ENCODE measurements around the gene CR2.
"Not testable (repeated sequence)": the region's sequence is repeated elsewhere in the genome, so short reads cannot be mapped to it uniquely, and the experiment has no call there.

The CR2 gene

DNA sequence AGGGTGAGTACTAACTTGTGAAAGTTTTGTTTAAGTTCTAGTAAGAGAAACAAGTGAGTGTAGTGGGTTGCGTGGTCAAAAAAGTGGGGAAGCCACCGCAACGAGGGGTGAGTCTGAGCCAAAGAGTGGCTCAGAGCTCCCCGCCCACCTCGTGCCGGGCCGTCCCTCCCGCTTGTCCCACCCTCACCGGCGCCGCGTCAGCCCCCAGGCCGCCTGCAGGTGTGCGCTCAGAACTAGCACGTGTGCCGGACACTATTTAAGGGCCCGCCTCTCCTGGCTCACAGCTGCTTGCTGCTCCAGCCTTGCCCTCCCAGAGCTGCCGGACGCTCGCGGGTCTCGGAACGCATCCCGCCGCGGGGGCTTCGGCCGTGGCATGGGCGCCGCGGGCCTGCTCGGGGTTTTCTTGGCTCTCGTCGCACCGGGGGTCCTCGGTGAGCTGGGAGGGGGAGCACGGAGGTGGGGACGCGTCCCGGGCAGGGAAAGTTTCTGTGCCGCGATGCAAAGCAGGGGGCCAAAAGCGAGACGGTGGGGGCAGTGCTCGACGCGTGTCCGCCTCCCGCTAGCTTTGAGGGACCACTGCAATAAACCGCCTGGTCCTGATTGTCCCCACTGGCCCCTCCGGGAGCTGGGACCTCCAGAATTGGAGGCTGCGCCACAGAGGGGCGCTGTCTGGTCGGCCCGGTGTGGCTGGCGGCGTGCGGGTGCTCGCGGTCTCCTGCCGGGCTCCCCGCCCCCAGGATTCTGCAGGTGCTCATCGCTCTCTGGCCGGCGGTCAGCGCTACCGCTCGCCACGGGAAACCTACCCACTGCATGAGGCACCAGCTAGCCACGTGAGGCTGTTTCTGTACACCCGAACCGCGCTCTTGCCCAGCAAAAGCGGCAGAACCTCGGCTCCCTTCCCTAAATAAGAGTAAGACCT is at the start of gene CR2:
TSS of gene CR2 (plus strand) at position 283 of the 919 bp plus-strand sequence. CDS start at position 374, 91 bp downstream.
- peak; percentile 48 for DNase-seq

- DNase-seq: no peak
Observed at GRCh38 chr1:207404849-207405525, 49.1 kb upstream of the CR2 start.

DNA sequence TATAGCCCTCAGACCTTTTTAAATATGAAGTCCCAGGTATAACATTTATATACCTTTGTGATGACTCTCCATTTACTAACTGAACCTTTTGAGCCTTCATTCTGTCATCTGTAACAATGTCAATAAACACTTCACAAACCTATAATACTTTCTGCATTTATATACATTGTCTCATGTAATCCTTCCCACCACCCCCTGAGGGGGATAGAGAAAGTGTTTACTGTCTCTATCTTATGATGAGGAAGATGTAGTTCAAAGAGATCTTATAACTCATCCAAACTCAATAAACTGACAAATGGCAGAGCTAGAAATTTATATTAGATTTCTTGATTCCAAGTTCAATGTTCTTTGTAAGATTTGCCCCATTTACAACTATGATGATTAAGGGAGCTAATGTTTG is 48.3 kb upstream of the CR2 start:
- DNase-seq: no peak

DNA sequence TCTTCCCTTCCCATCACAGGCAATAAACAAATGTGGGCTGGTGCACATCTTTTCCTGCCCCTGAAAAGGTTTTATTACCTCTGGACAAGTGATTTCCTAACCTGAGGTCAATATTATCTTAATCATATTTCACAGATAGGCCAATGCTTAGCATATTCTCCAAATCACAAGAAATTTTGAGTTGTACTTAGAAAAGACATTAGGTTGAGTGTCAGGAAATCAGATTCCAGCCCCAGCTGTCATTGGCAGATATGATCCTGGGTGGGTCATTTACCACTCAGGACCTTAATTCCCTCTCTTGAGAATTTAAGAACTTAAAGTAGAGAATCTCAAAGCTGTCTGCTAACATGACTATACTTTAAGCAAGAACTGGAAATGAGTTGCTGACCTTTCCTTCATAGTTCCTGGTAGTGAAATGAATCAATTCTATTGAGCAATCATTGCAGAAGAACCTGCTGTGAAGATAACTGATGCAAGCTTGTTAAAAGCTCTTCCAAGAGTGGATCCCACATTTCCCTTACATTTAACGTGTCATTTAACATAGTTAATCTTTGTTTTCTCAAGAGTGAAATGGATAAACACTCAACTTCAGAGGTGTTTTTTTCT is 46.4 kb upstream of the CR2 start:
- no peak for DNase-seq

DNA sequence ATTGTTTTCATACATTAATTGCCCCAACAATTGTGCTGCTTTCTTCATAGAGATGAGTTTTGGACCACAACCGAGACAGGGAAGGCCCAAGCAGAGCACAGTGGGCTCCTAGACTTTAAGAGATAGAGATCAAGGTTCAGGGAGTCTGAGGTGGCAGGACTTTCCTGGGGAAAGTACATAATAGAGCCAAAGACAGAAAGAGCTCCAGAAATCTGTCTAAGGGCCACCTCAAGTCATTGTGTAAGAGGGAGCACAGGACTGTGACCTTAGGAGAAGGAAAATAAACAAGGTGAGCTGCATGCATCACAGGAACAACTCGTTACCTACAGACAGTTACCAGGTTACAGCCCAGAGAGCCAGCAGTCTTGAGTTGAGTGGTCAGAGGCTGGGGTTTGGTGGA is 41.3 kb upstream of the CR2 start:
- DNase-seq: no peak

DNA sequence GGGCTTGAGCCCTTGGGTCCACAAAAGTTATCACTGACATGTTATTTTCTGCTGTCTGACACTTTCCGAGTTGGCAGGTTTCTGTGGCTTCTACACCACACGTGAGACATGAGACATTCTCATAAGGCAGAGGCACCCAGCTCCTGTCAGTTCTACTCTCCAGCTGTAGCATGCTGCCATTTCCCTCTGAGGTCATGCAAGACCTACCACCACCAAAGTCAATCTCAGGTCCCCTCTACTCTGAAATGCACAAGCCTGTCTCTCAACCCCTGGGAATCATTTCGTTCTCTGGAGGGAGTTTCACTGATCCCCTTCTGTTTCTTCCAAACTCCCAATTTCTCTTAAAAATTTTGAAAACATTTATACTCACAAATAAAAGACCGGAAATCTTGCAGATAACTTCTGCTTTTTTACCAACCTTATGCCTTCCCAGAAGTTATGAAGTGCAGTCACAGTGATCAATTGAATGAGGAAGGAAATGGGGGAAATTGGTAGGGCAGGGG is 39.5 kb upstream of the CR2 start:
- no peak for DNase-seq

GRCh38 chr1:207417076-207417475 is 37.1 kb upstream of the CR2 start:
- no peak for DNase-seq

GRCh38 chr1:207418351-207418750 is 35.8 kb upstream of the CR2 start:
- DNase-seq: no peak

DNA sequence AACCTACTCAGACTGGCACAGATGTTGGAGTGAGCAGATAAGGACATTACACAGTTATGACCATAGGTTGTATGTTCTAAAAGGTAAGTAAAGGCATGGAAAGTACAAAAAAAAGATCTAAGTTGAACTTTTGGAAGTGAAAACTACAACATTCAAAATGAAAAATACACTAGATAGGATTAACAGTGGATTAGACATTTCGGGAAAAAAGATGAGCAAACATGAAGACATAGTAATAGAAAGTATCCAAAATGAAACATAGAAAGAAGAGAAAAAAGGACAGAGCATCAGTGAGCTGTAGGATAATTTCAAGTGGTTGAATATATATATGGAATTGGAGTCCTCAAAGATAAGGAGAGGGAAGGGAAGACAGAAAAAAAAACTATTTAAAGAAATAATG is 34.0 kb upstream of the CR2 start:
- DNase-seq: no peak

DNA sequence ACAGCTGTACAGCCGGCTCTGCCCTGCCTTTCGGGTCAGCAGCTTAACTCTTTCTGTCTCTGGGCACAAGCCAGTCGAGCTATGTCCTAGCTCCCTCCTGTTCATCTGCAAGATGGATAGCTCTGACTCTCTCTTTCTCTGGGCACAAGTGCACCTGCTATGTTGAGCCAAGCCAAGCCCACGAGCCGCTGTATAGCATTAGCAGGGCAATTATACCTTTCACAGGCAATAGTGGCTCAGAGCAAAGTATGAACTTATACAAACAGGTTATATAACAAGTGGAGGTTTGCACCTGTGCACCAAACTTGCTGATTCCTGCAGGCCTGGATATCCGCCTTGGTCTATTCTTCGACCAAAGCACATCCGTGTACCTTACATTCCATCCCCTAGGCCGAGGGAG is 33.0 kb upstream of the CR2 start:
- DNase-seq: no peak

DNA sequence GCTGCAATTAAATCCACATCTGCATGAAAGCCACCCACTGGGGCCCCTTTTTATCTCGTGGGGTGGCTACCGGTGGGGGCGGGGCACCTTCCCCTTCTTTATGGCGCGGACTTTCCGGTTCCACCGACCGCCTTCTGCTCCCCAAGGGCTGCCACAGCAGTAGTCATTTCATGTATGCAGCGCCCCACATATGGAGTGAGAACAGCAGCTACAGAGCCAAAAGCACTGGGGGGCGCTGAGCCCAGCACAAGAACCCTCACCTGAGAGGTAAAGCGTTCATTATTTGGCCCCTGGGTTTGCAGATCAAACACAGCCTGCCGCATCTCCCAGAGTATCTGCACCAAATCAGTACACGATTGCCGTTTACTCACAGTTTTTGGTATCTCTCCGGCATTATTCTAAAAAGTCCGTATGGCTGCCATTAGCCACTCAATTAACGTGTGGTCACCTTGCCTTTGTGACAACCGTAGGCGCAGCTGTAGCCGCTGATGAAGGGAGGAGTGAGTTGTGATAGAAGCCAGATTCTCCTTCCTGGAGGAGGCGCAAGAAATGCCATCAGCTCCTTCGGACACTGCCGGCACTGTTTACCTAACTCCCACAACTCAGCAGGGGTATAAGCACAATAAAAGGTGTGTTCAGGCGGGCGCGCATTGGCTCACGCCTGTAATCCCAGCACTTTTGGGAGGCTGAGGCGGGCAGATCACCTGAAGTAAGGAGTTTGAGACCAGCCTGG is 30.4 kb upstream of the CR2 start:
- DNase-seq: no peak

- DNase-seq: no peak
Observed at GRCh38 chr1:207424570-207425131, 29.5 kb upstream of the CR2 start.

- DNase-seq: no peak
Observed at GRCh38 chr1:207427832-207428585, 26.1 kb upstream of the CR2 start.

DNA sequence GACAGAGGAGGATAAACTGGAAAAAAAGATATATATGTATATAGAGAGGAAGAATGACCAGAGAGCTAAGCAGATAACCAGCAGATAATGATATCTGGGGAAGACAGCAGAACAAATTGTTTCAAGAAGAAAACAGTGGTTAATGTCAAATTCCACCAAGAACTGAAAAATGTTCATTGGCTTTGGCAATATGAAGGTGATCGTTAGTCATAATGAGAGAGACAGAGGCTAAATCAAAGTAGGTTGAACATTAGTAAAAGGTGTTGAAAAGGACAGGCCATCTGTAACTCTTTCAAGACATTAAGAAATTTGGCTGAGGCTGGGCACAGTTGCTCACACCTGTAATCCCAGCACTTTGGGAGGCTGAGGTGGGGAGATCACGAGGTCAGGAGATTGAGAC is 25.3 kb upstream of the CR2 start:
- DNase-seq: no peak

DNA sequence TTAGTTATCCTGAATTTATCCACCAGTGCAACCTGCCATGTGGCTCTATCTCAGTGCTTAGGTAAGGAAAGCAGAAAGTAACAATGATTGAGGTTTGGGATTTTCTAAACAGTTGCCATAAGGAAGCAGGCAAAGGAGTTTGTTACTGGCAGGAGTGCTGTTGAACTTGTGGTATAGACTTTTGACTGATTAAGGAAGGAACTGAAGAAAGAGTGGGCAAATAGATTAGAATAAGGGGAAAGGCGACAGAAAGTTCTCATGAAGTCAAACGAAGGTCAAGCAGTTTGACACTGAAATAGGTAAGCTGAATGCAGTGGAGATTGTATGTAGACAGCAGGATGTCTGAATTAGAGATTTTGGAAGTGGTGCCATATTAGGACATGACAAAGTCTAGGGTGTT is 24.2 kb upstream of the CR2 start:
- no peak for DNase-seq

- DNase-seq: no peak
Observed at GRCh38 chr1:207430602-207431001, 23.5 kb upstream of the CR2 start.

- DNase-seq: no peak
Observed at GRCh38 chr1:207431508-207431907, 22.6 kb upstream of the CR2 start.

- no peak for DNase-seq
Observed at GRCh38 chr1:207433435-207433834, 20.7 kb upstream of the CR2 start.

GRCh38 chr1:207436746-207437145 is 17.4 kb upstream of the CR2 start:
- not testable (repeated sequence) for DNase-seq

- DNase-seq: no peak
Observed at GRCh38 chr1:207440626-207441025, 13.5 kb upstream of the CR2 start.

GRCh38 chr1:207444514-207445217 is 9.5 kb upstream of the CR2 start:
- no peak for DNase-seq
